ENCODE results near the gene ADRA2A.

ADRA2A gene

DNA sequence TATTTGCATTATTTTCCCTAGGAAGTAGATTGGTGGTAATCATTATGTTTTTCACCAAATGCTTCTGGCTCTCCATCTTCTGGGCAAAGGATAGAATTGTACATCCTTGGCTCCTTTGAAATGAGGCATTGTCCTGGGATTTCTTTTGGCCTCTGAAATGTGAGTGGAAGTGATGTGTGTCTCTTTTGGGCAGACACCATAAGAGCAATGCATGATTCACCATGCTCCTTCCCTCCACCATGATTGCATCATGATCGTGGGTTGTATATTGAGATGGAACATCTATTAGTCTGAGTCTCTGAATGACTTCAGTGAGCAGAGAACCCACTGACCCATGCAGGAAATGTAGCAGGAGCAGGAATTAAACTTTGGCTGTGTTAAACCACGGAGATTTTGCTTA lies 49.2 kb downstream of the ADRA2A start:
- DNase-seq (ENCODE audit: insufficient read length, low spot score) (no peak), FAIRE-seq (no peak)
- no peak for TF ChIP-seq CTCF (IDR thresholded peaks at IDR 0.05; ENCODE audit: insufficient read depth, missing control alignments)

GRCh38 chr10:111127081-111127848 lies 50.4 kb downstream of the ADRA2A start:
- FAIRE-seq (no peak), DNase-seq (ENCODE audit: insufficient read length, low spot score) (no peak)
- TF ChIP-seq CTCF (IDR thresholded peaks at IDR 0.05; ENCODE audit: insufficient read depth, missing control alignments), result no peak

DNA sequence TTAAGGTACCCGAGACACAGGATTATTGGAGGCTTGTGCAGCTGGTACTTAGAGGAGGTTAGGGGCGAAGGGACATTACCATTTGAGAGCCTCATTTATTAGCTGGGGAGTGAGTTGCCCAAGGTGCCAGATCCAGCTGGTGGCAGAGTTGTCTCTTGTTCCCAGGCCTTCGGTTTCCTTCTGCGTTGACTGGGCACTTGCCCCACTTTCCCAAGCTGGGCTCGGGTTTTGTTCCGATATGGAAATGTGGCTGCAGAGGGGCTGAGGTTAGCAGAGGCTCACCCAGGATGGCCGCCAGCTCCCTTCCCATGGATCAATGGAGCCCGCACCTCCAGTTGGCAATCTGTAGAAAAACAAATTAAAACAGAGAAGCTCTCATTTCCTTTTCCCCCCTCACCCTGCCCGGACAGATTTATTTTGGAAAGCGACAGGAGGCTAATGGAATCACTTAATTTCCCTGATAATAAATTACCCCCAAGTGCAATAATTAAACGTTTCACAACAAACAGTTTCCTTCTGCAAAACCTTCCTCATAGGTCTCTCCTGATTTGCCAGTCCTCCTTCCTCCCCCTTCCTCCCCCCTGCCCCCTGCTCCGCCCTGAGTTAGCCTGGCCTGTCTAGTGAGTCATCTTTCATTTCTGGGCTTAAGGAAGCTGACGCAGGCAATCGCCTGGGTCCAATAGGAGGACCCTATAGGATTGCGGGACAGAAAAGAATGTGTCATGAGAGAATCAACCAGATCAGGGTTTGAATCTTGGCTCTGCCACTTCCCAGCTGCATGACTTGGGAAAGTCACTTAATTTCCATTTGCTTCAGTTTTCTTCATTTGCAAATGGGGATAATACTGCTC lies 51.7 kb downstream of the ADRA2A start:
- TF ChIP-seq CTCF (IDR thresholded peaks at IDR 0.05; ENCODE audit: insufficient read depth, missing control alignments), result no peak
- FAIRE-seq (no peak), DNase-seq (ENCODE audit: insufficient read length, low spot score) (no peak)

- DNase-seq (ENCODE audit: insufficient read length, low spot score), result no peak
- FAIRE-seq, result no peak
- no peak for TF ChIP-seq CTCF (IDR thresholded peaks at IDR 0.05; ENCODE audit: insufficient read depth, missing control alignments)
Measured at GRCh38 chr10:111129363-111129762, 52.5 kb downstream of the ADRA2A start.

GRCh38 chr10:111130471-111130870 lies 53.6 kb downstream of the ADRA2A start:
- no peak for TF ChIP-seq CTCF (IDR thresholded peaks at IDR 0.05; ENCODE audit: insufficient read depth, missing control alignments)
- DNase-seq (ENCODE audit: insufficient read length, low spot score) (no peak), FAIRE-seq (no peak)

Data from D721Med (cell line).